ENCODE data around the gene CTNNBL1. TPM values are rescaled to one million over a fixed set of nuclear protein-coding genes. Genes with fewer than 3 reads are reported as not detected.
A peak's percentile ranks its signal among the peaks of the same experiment; 100 is the strongest.

Gene CTNNBL1
- total RNA-seq, 1 experiment from 2014 or later, result 49.9 TPM

- Histone ChIP-seq H3K79me2 (ENCODE audit: low read length) (peaks cover 41% of the 10 kb centered on the region), H3K4me3 (ENCODE audit: low read length) (no peak overlapping the region), H3K9me2 (replicated peaks; ENCODE audit: low read length) (no peaks in the 10 kb centered on the region), H3K9me3 (ENCODE audit: low read length) (no peaks in the 10 kb centered on the region), H3K4me2 (ENCODE audit: low read length) (peak overlapping the region; percentile 42; the same call in 1 of the 2 replicates), H3K27ac (ENCODE audit: low read length) (peak overlapping the region; percentile 52; the same call in 1 of the 2 replicates), H3K27me3 (ENCODE audit: low read length) (no peaks in the 10 kb centered on the region), H3F3A (ENCODE audit: low read length, unreplicated experiment) (no peaks in the 10 kb centered on the region), H3K4me1 (ENCODE audit: insufficient read depth, low read length) (peaks cover 20% of the 10 kb centered on the region), H2AFZ (ENCODE audit: low read length) (no peak overlapping the region), H4K20me1 (ENCODE audit: low read length) (no peaks in the 10 kb centered on the region), H3K9ac (ENCODE audit: low read length) (no peak overlapping the region), H3K36me3 (ENCODE audit: low read depth, low read length) (no peaks in the 10 kb centered on the region)
- BruUV-seq (replicated peaks), result no TSS peak
- intact Hi-C loops (cut with micrococcal nuclease), result no loop called here
- peak; percentile 60 for ATAC-seq
- ChIA-PET CTCF (interaction anchor here (0.5 to 0.6 kb wide), 2 partner anchors 36 to 123 kb away, joined by 3 to 5 read pairs; no protein-coding TSS in a partner anchor), POLR2A (ENCODE audit: unreplicated experiment) (no interaction called here)
- DNase-seq, result peak; percentile 93
- no peak for TF ChIP-seq EZH2phosphoT487 (IDR thresholded peaks at IDR 0.05; ENCODE audit: borderline replicate concordance, low read length)
- no peak for TF ChIP-seq EZH2 (IDR thresholded peaks at IDR 0.05; ENCODE audit: low read length, unreplicated experiment)
- TF ChIP-seq CTCF (conservative IDR thresholded peaks at IDR 0.05; ENCODE audit: low read depth, low read length), result no peak
These were observed 214.0 kb downstream of the CTNNBL1 start for GRCh38 chr20:37907677-37908401.

GRCh38 chr20:37911261-37911660, 217.4 kb downstream of the CTNNBL1 start:
- Histone ChIP-seq H3K36me3 (ENCODE audit: low read depth, low read length) (no peaks in the 10 kb centered on the region), H3K4me1 (ENCODE audit: insufficient read depth, low read length) (peaks cover 20% of the 10 kb centered on the region), H4K20me1 (ENCODE audit: low read length) (no peaks in the 10 kb centered on the region), H3K9me3 (ENCODE audit: low read length) (no peaks in the 10 kb centered on the region), H3K4me3 (ENCODE audit: low read length) (no peak overlapping the region), H3F3A (ENCODE audit: low read length, unreplicated experiment) (no peaks in the 10 kb centered on the region), H3K4me2 (ENCODE audit: low read length) (no peak overlapping the region), H3K27me3 (ENCODE audit: low read length) (no peaks in the 10 kb centered on the region), H3K27ac (ENCODE audit: low read length) (no peak overlapping the region), H3K9me2 (replicated peaks; ENCODE audit: low read length) (no peaks in the 10 kb centered on the region), H2AFZ (ENCODE audit: low read length) (no peak overlapping the region), H3K79me2 (ENCODE audit: low read length) (peaks cover 18% of the 10 kb centered on the region; the same call in 1 of the 2 replicates), H3K9ac (ENCODE audit: low read length) (no peak overlapping the region)
- no peak for ATAC-seq
- intact Hi-C loops (cut with micrococcal nuclease), result no loop called here
- POLR2A ChIA-PET (ENCODE audit: unreplicated experiment), result interaction anchor here (0.6 kb wide), 1 partner anchor 34 kb away, joined by 4 read pairs; no protein-coding TSS in a partner anchor
- no TSS peak for BruUV-seq (replicated peaks)
- CTCF ChIA-PET, result interaction anchor here (0.6 kb wide), 2 partner anchors 333 to 483 kb away, joined by 3 to 9 read pairs; no protein-coding TSS in a partner anchor
- no peak for TF ChIP-seq CTCF (conservative IDR thresholded peaks at IDR 0.05; ENCODE audit: low read depth, low read length)
- no peak for DNase-seq

- no peak overlapping the region for H2AFZ ChIP-seq (ENCODE audit: low read length)
- BruUV-seq (replicated peaks), result no TSS peak
- H3K9ac ChIP-seq (ENCODE audit: low read length), result no peak overlapping the region
- peaks cover 14% of the 10 kb centered on the region for H3K4me1 ChIP-seq (ENCODE audit: insufficient read depth, low read length)
- ChIA-PET CTCF (no interaction called here), POLR2A (ENCODE audit: unreplicated experiment) (no interaction called here)
- ATAC-seq, result peak; percentile 49
- intact Hi-C loops (cut with micrococcal nuclease), result no loop called here
- H3F3A ChIP-seq (ENCODE audit: low read length, unreplicated experiment), result no peaks in the 10 kb centered on the region
- no peak overlapping the region for H3K4me2 ChIP-seq (ENCODE audit: low read length)
- TF ChIP-seq EZH2 (IDR thresholded peaks at IDR 0.05; ENCODE audit: low read length, unreplicated experiment), result no peak
- TF ChIP-seq EZH2phosphoT487 (IDR thresholded peaks at IDR 0.05; ENCODE audit: borderline replicate concordance, low read length), result no peak
- no peak for TF ChIP-seq CTCF (conservative IDR thresholded peaks at IDR 0.05; ENCODE audit: low read depth, low read length)
- no peaks in the 10 kb centered on the region for H3K36me3 ChIP-seq (ENCODE audit: low read depth, low read length)
- H3K27me3 ChIP-seq (ENCODE audit: low read length), result no peaks in the 10 kb centered on the region
- no peaks in the 10 kb centered on the region for H4K20me1 ChIP-seq (ENCODE audit: low read length)
- DNase-seq, result peak; percentile 25
- H3K9me3 ChIP-seq (ENCODE audit: low read length), result no peaks in the 10 kb centered on the region
- H3K4me3 ChIP-seq (ENCODE audit: low read length), result no peak overlapping the region
- H3K27ac ChIP-seq (ENCODE audit: low read length), result no peak overlapping the region
- H3K9me2 ChIP-seq (replicated peaks; ENCODE audit: low read length), result no peaks in the 10 kb centered on the region
- H3K79me2 ChIP-seq (ENCODE audit: low read length), result peaks cover 13% of the 10 kb centered on the region; the same call in 1 of the 2 replicates
These were observed 218.0 kb downstream of the CTNNBL1 start for GRCh38 chr20:37911838-37912281.
